HL-60 (cell line): Measurements from ENCODE around the gene KCNJ6.
"Not testable (repeated sequence)": the region's sequence is repeated elsewhere in the genome, so short reads cannot be mapped to it uniquely, and the experiment has no call there.

Experiments
- CTCF ChIP-seq: IDR thresholded peaks from one replicate; pipeline ENCODE4 v1.5.1; 2011; ENCODE audit warnings: low read length, control low read depth, inconsistent platforms; ENCODE audit not compliant: insufficient read depth
- SPI1 ChIP-seq: IDR thresholded peaks from 2 replicates; pipeline ENCODE4 v1.6.1; 2012; ENCODE audit warnings: low read depth, mild to moderate bottlenecking, borderline replicate concordance

- not testable (repeated sequence) for TF ChIP-seq SPI1, CTCF
Observed at GRCh38 chr21:37588644-37589043, 327.6 kb downstream of the KCNJ6 start.
